HEK293 (cell line): ENCODE measurements around the gene WDFY2.

Source experiments
- EGR2 ChIP-seq: fragments of 450-650 bp; formaldehyde crosslinking; IDR thresholded peaks from 2 replicates; pipeline ENCODE4 v1.5.1; 2016; ENCODE audit warnings: low read depth, missing biosample characterization, missing genetic modification characterization
- OVOL3 ChIP-seq: fragments of 450-650 bp; formaldehyde crosslinking; IDR thresholded peaks from 2 replicates; pipeline ENCODE4 v1.5.1; 2016; ENCODE audit warnings: missing biosample characterization, missing genetic modification characterization
- SP7 ChIP-seq: fragments of 450-650 bp; formaldehyde crosslinking; IDR thresholded peaks from 2 replicates; pipeline ENCODE4 v1.5.1; 2016; ENCODE audit warnings: missing biosample characterization, missing genetic modification characterization
- TRIM28 ChIP-seq: IDR thresholded peaks from 2 replicates; pipeline ENCODE4 v1.6.1; 2011; ENCODE audit warnings: low read length, control low read depth, borderline replicate concordance
- ZIC2 ChIP-seq: fragments of 450-650 bp; formaldehyde crosslinking; IDR thresholded peaks from 2 replicates; pipeline ENCODE4 v1.5.1; 2016; ENCODE audit warnings: missing biosample characterization, missing genetic modification characterization
- ZNF174 ChIP-seq: fragments of 450-650 bp; formaldehyde crosslinking; IDR thresholded peaks from 2 replicates; pipeline ENCODE4 v1.5.0; 2017; ENCODE audit warnings: missing biosample characterization, mild to moderate bottlenecking, missing genetic modification characterization
- ZNF549 ChIP-seq: fragments of 450-650 bp; IDR thresholded peaks from 2 replicates; pipeline ENCODE4 v1.5.1; 2018; ENCODE audit warnings: missing biosample characterization, missing genetic modification characterization, mild to moderate bottlenecking, inconsistent platforms, moderate library complexity
- ZNF571 ChIP-seq: fragments of 450-650 bp; formaldehyde crosslinking; IDR thresholded peaks from 2 replicates; pipeline ENCODE4 v1.5.0; 2017; ENCODE audit warnings: missing biosample characterization, missing genetic modification characterization
- ZNF629 ChIP-seq: fragments of 450-650 bp; formaldehyde crosslinking; IDR thresholded peaks from 2 replicates; pipeline ENCODE4 v1.5.1; 2017; ENCODE audit warnings: missing biosample characterization, missing genetic modification characterization
- ZNF660 ChIP-seq: fragments of 450-650 bp; IDR thresholded peaks from 2 replicates; pipeline ENCODE4 v1.5.1; 2018; ENCODE audit warnings: missing biosample characterization, mild to moderate bottlenecking, missing genetic modification characterization
- TF ChIP-seq, protein P1 (sequence below): fragments of 450-650 bp; formaldehyde crosslinking; IDR thresholded peaks from 2 replicates; pipeline ENCODE4 v1.5.1; 2016; ENCODE audit warnings: missing biosample characterization, missing genetic modification characterization
- TF ChIP-seq, protein P2 (sequence below): fragments of 450-650 bp; formaldehyde crosslinking; IDR thresholded peaks from 2 replicates; pipeline ENCODE4 v1.5.1; 2016; ENCODE audit warnings: missing biosample characterization, missing genetic modification characterization
- TF ChIP-seq, protein P3 (sequence below): fragments of 450-650 bp; formaldehyde crosslinking; IDR thresholded peaks from 2 replicates; pipeline ENCODE4 v1.5.1; 2016; ENCODE audit warnings: missing biosample characterization, missing genetic modification characterization
- TF ChIP-seq, protein P4 (sequence below): fragments of 450-650 bp; formaldehyde crosslinking; conservative IDR thresholded peaks from 2 replicates; pipeline ENCODE4 v1.5.1; 2016; ENCODE audit warnings: low read depth, missing biosample characterization, missing genetic modification characterization
- TF ChIP-seq, protein P5 (sequence below): fragments of 450-650 bp; formaldehyde crosslinking; IDR thresholded peaks from 2 replicates; pipeline ENCODE4 v1.5.0; 2017; ENCODE audit warnings: missing biosample characterization, missing genetic modification characterization, borderline replicate concordance
- TF ChIP-seq, protein P6 (sequence below): fragments of 450-650 bp; formaldehyde crosslinking; IDR thresholded peaks from 2 replicates; pipeline ENCODE4 v1.5.1; 2016; ENCODE audit warnings: missing biosample characterization, missing genetic modification characterization, borderline replicate concordance

WDFY2 gene

DNA sequence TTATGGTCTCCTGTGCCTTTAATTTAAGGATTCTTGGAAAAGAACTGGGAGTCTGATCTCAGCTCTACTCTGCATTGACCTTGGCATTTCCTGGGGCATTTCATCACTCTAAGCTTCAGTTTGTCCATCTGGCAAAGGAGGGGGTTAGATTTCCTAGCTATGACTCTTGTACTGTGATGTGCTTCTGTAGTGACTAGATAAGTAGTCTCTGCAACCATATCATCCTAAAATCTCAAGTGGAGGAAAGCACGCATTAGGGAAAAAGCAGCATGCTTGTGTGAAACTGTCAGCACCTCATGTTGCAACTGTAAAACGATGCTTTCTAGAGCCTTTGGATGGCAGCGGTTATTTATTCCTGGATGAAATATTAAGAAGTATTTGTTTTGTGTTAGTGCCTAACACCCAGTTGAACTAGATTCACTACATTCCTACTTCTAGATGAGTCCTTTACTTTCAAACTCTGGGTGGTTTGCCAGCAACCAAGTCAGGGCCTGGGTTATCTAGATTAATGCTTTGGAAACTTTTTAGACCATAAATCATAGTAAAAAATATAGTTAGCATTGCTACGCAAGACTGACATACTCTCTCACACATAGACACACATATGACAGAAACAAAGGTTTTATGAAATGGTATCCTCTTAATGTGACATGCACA is 6.8 kb downstream of the WDFY2 start (continued):
- TF ChIP-seq, protein P1, sequence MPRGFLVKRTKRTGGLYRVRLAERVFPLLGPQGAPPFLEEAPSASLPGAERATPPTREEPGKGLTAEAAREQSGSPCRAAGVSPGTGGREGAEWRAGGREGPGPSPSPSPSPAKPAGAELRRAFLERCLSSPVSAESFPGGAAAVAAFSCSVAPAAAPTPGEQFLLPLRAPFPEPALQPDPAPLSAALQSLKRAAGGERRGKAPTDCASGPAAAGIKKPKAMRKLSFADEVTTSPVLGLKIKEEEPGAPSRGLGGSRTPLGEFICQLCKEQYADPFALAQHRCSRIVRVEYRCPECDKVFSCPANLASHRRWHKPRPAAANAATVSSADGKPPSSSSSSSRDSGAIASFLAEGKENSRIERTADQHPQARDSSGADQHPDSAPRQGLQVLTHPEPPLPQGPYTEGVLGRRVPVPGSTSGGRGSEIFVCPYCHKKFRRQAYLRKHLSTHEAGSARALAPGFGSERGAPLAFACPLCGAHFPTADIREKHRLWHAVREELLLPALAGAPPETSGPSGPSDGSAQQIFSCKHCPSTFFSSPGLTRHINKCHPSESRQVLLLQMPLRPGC (tag by site-specific recombination) = 0 out of 2 replicates have a peak, but pooled peaks have one; percentile 23
- no peak for TF ChIP-seq OVOL3
- TF ChIP-seq, protein P2, sequence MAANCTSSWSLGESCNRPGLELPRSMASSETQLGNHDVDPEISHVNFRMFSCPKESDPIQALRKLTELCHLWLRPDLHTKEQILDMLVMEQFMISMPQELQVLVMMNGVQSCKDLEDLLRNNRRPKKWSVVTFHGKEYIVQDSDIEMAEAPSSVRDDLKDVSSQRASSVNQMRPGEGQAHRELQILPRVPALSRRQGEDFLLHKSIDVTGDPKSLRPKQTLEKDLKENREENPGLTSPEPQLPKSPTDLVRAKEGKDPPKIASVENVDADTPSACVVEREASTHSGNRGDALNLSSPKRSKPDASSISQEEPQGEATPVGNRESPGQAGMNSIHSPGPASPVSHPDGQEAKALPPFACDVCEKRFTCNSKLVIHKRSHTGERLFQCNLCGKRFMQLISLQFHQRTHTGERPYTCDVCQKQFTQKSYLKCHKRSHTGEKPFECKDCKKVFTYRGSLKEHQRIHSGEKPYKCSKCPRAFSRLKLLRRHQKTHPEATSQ (tag by site-specific recombination) = no peak
- TF ChIP-seq, protein P3, sequence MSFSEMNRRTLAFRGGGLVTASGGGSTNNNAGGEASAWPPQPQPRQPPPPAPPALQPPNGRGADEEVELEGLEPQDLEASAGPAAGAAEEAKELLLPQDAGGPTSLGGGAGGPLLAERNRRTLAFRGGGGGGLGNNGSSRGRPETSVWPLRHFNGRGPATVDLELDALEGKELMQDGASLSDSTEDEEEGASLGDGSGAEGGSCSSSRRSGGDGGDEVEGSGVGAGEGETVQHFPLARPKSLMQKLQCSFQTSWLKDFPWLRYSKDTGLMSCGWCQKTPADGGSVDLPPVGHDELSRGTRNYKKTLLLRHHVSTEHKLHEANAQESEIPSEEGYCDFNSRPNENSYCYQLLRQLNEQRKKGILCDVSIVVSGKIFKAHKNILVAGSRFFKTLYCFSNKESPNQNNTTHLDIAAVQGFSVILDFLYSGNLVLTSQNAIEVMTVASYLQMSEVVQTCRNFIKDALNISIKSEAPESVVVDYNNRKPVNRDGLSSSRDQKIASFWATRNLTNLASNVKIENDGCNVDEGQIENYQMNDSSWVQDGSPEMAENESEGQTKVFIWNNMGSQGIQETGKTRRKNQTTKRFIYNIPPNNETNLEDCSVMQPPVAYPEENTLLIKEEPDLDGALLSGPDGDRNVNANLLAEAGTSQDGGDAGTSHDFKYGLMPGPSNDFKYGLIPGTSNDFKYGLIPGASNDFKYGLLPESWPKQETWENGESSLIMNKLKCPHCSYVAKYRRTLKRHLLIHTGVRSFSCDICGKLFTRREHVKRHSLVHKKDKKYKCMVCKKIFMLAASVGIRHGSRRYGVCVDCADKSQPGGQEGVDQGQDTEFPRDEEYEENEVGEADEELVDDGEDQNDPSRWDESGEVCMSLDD (tag by site-specific recombination) = no peak
- TF ChIP-seq ZNF660 (tag by site-specific recombination) = peak; percentile 61; the same call in 1 of the 2 replicates
- TF ChIP-seq TRIM28 = no peak
- TF ChIP-seq, protein P4, sequence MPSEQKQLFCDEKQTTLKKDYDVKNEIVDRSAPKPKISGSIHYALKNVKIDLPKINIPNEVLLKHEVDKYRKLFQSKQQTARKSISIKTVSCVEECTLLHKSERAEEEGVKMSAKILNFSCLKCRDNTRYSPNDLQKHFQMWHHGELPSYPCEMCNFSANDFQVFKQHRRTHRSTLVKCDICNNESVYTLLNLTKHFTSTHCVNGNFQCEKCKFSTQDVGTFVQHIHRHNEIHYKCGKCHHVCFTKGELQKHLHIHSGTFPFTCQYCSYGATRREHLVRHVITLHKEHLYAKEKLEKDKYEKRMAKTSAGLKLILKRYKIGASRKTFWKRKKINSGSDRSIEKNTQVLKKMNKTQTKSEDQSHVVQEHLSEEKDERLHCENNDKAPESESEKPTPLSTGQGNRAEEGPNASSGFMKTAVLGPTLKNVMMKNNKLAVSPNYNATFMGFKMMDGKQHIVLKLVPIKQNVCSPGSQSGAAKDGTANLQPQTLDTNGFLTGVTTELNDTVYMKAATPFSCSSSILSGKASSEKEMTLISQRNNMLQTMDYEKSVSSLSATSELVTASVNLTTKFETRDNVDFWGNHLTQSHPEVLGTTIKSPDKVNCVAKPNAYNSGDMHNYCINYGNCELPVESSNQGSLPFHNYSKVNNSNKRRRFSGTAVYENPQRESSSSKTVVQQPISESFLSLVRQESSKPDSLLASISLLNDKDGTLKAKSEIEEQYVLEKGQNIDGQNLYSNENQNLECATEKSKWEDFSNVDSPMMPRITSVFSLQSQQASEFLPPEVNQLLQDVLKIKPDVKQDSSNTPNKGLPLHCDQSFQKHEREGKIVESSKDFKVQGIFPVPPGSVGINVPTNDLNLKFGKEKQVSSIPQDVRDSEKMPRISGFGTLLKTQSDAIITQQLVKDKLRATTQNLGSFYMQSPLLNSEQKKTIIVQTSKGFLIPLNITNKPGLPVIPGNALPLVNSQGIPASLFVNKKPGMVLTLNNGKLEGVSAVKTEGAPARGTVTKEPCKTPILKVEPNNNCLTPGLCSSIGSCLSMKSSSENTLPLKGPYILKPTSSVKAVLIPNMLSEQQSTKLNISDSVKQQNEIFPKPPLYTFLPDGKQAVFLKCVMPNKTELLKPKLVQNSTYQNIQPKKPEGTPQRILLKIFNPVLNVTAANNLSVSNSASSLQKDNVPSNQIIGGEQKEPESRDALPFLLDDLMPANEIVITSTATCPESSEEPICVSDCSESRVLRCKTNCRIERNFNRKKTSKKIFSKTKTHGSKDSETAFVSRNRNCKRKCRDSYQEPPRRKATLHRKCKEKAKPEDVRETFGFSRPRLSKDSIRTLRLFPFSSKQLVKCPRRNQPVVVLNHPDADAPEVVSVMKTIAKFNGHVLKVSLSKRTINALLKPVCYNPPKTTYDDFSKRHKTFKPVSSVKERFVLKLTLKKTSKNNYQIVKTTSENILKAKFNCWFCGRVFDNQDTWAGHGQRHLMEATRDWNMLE (tag by site-specific recombination) = 0 out of 2 replicates have a peak, but pooled peaks have one; percentile 34
- TF ChIP-seq ZNF174 = no peak
- no peak for TF ChIP-seq ZIC2 (tag by site-specific recombination)
- TF ChIP-seq ZNF549 (tag by site-specific recombination) = no peak
- TF ChIP-seq, protein P5, sequence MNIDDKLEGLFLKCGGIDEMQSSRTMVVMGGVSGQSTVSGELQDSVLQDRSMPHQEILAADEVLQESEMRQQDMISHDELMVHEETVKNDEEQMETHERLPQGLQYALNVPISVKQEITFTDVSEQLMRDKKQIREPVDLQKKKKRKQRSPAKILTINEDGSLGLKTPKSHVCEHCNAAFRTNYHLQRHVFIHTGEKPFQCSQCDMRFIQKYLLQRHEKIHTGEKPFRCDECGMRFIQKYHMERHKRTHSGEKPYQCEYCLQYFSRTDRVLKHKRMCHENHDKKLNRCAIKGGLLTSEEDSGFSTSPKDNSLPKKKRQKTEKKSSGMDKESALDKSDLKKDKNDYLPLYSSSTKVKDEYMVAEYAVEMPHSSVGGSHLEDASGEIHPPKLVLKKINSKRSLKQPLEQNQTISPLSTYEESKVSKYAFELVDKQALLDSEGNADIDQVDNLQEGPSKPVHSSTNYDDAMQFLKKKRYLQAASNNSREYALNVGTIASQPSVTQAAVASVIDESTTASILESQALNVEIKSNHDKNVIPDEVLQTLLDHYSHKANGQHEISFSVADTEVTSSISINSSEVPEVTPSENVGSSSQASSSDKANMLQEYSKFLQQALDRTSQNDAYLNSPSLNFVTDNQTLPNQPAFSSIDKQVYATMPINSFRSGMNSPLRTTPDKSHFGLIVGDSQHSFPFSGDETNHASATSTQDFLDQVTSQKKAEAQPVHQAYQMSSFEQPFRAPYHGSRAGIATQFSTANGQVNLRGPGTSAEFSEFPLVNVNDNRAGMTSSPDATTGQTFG (tag by site-specific recombination) = no peak
- TF ChIP-seq, protein P6, sequence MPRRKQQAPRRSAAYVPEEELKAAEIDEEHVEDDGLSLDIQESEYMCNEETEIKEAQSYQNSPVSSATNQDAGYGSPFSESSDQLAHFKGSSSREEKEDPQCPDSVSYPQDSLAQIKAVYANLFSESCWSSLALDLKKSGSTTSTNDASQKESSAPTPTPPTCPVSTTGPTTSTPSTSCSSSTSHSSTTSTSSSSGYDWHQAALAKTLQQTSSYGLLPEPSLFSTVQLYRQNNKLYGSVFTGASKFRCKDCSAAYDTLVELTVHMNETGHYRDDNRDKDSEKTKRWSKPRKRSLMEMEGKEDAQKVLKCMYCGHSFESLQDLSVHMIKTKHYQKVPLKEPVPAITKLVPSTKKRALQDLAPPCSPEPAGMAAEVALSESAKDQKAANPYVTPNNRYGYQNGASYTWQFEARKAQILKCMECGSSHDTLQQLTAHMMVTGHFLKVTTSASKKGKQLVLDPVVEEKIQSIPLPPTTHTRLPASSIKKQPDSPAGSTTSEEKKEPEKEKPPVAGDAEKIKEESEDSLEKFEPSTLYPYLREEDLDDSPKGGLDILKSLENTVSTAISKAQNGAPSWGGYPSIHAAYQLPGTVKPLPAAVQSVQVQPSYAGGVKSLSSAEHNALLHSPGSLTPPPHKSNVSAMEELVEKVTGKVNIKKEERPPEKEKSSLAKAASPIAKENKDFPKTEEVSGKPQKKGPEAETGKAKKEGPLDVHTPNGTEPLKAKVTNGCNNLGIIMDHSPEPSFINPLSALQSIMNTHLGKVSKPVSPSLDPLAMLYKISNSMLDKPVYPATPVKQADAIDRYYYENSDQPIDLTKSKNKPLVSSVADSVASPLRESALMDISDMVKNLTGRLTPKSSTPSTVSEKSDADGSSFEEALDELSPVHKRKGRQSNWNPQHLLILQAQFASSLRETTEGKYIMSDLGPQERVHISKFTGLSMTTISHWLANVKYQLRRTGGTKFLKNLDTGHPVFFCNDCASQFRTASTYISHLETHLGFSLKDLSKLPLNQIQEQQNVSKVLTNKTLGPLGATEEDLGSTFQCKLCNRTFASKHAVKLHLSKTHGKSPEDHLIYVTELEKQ (tag by site-specific recombination) = no peak
- peak; percentile 22; the same call in 1 of the 2 replicates for TF ChIP-seq SP7 (tag by site-specific recombination)
- no peak for TF ChIP-seq ZNF571 (tag by site-specific recombination)
- TF ChIP-seq EGR2 (tag by site-specific recombination) = no peak
- peak; percentile 39; the same call in 1 of the 2 replicates for TF ChIP-seq ZNF629 (tag by site-specific recombination)
- TF ChIP-seq, all 188 proteins: peak for 16
